Parathyroid adenoma (tissue), 2 donors: ENCODE measurements around the gene OR2A25.

Experiments
- H2AFZ ChIP-seq: fragments of 300-600 bp; sonication (generic); one replicate; pipeline ENCODE4 v1.7.0; 2017; ENCODE audit warnings: antibody characterized with exemption, mild to moderate bottlenecking
- H3K27ac ChIP-seq: fragments of 300-600 bp; sonication (generic); one replicate; pipeline ENCODE4 v1.7.0; 2017
- H3K27me3 ChIP-seq: fragments of 300-600 bp; sonication (generic); one replicate; pipeline ENCODE4 v1.7.0; 2017; ENCODE audit warnings: low read length; ENCODE audit not compliant: control insufficient read depth, insufficient read depth
- H3K36me3 ChIP-seq: fragments of 300-600 bp; sonication (generic); one replicate; pipeline ENCODE4 v1.7.0; 2017; ENCODE audit warnings: low read length; ENCODE audit not compliant: control insufficient read depth, insufficient read depth
- H3K4me1 ChIP-seq: fragments of 300-600 bp; sonication (generic); one replicate; pipeline ENCODE4 v1.7.0; 2017; ENCODE audit warnings: control low read depth
- H3K4me2 ChIP-seq: fragments of 300-600 bp; sonication (generic); one replicate; pipeline ENCODE4 v1.7.0; 2017; ENCODE audit warnings: low read length
- H3K4me3 ChIP-seq: fragments of 300-600 bp; sonication (generic); one replicate; pipeline ENCODE4 v1.7.0; 2017; ENCODE audit warnings: low read depth, low read length
- H3K79me2 ChIP-seq: fragments of 300-600 bp; sonication (generic); one replicate; pipeline ENCODE4 v1.7.0; 2017; ENCODE audit warnings: control low read depth
- H3K9ac ChIP-seq: fragments of 300-600 bp; sonication (generic); one replicate; pipeline ENCODE4 v1.7.0; 2017; ENCODE audit warnings: mild to moderate bottlenecking
- H3K9me3 ChIP-seq: fragments of 300-600 bp; sonication (generic); one replicate; pipeline ENCODE4 v1.7.0; 2017; ENCODE audit warnings: low read length; ENCODE audit not compliant: control insufficient read depth
- CTCF ChIP-seq: fragments of 300-600 bp; sonication (generic); IDR thresholded peaks from one replicate; pipeline ENCODE4 v1.7.0; 2017; ENCODE audit warnings: antibody characterized with exemption, mild to moderate bottlenecking
- donor health status: primary hyperparathyroidism.

Gene OR2A25

GRCh38 chr7:144069511-144069910, at the start of gene OR2A25:
TSS of gene OR2A25 (plus strand) at chr7:144069811. CDS start at chr7:144074220, 4,409 bp downstream.
- Histone ChIP-seq H3K27ac (no peak within 1 kb of the TSS), H2AFZ (no peak within 1 kb of the TSS), H3K4me1 (no peaks in the 10 kb centered on the region), H3K9ac (no peak within 1 kb of the TSS), H3K79me2 (no peaks in the 10 kb centered on the region), H3K9me3 (no peaks in the 10 kb centered on the region), H3K4me3 (no peak within 1 kb of the TSS), H3K36me3 (no peaks in the 10 kb centered on the region), H3K27me3 (no peaks in the 10 kb centered on the region), H3K4me2 (no peak within 1 kb of the TSS)
- no peak for TF ChIP-seq CTCF

GRCh38 chr7:144020340-144020739, 49.3 kb upstream of the OR2A25 start:
- Histone ChIP-seq H3K4me2 (no peak overlapping the region), H3K36me3 (no peaks in the 10 kb centered on the region), H3K4me3 (no peak overlapping the region), H3K9ac (no peak overlapping the region), H3K9me3 (no peaks in the 10 kb centered on the region), H3K4me1 (no peaks in the 10 kb centered on the region), H3K79me2 (no peaks in the 10 kb centered on the region), H3K27ac (no peak overlapping the region), H2AFZ (no peak overlapping the region), H3K27me3 (no peaks in the 10 kb centered on the region)
- no peak for TF ChIP-seq CTCF

- Histone ChIP-seq H3K9me3 (no peaks in the 10 kb centered on the region), H3K4me1 (no peaks in the 10 kb centered on the region), H3K4me3 (no peak overlapping the region), H3K27me3 (no peaks in the 10 kb centered on the region), H3K4me2 (no peak overlapping the region), H3K9ac (no peak overlapping the region), H3K27ac (no peak overlapping the region), H3K79me2 (no peaks in the 10 kb centered on the region), H2AFZ (no peak overlapping the region), H3K36me3 (no peaks in the 10 kb centered on the region)
- TF ChIP-seq CTCF, result no peak
Measured at GRCh38 chr7:144022169-144022568, 47.4 kb upstream of the OR2A25 start.

- no peak overlapping the region for H2AFZ ChIP-seq
- no peaks in the 10 kb centered on the region for H3K36me3 ChIP-seq
- no peaks in the 10 kb centered on the region for H3K9me3 ChIP-seq
- no peak for TF ChIP-seq CTCF
- no peak overlapping the region for H3K27ac ChIP-seq
- H3K27me3 ChIP-seq, result no peaks in the 10 kb centered on the region
- no peak overlapping the region for H3K4me3 ChIP-seq
- H3K4me1 ChIP-seq, result no peaks in the 10 kb centered on the region
- H3K79me2 ChIP-seq, result no peaks in the 10 kb centered on the region
- H3K4me2 ChIP-seq, result no peak overlapping the region
- H3K9ac ChIP-seq, result no peak overlapping the region
Measured at GRCh38 chr7:144023171-144023827, 46.3 kb upstream of the OR2A25 start.

GRCh38 chr7:144024213-144024612, 45.4 kb upstream of the OR2A25 start:
- Histone ChIP-seq H3K79me2 (no peaks in the 10 kb centered on the region), H3K27me3 (no peaks in the 10 kb centered on the region), H3K27ac (no peak overlapping the region), H3K4me1 (no peaks in the 10 kb centered on the region), H3K9me3 (no peaks in the 10 kb centered on the region), H2AFZ (no peak overlapping the region), H3K4me2 (no peak overlapping the region), H3K9ac (no peak overlapping the region), H3K4me3 (no peak overlapping the region), H3K36me3 (no peaks in the 10 kb centered on the region)
- no peak for TF ChIP-seq CTCF
